Ishikawa (cell line): Measurements from ENCODE around the gene KNDC1.

ENCODE experiments used
- CEBPB ChIP-seq: IDR thresholded peaks from 2 replicates; pipeline ENCODE4 v1.6.1; 2012
- CREB1 ChIP-seq: IDR thresholded peaks from 2 replicates; pipeline ENCODE4 v1.6.1; 2012; ENCODE audit warnings: low read depth
- EGR1 ChIP-seq: IDR thresholded peaks from 2 replicates; pipeline ENCODE4 v1.6.1; 2012
- EP300 ChIP-seq: IDR thresholded peaks from 2 replicates; pipeline ENCODE4 v1.6.1; 2012; ENCODE audit warnings: borderline replicate concordance
- FOXM1 ChIP-seq: IDR thresholded peaks from 2 replicates; pipeline ENCODE4 v1.6.1; 2012; ENCODE audit warnings: low read depth, borderline replicate concordance
- NFIC ChIP-seq: IDR thresholded peaks from 2 replicates; pipeline ENCODE4 v1.6.1; 2012
- RAD21 ChIP-seq: IDR thresholded peaks from 2 replicates; pipeline ENCODE4 v1.6.1; 2012; ENCODE audit warnings: low read depth
- TAF1 ChIP-seq: IDR thresholded peaks from 2 replicates; pipeline ENCODE4 v1.6.1; 2012; ENCODE audit warnings: low read depth, mild to moderate bottlenecking
- TCF12 ChIP-seq: IDR thresholded peaks from 2 replicates; pipeline ENCODE4 v1.6.1; 2012; ENCODE audit warnings: low read depth
- TEAD4 ChIP-seq: IDR thresholded peaks from 2 replicates; pipeline ENCODE4 v1.6.1; 2012
- USF1 ChIP-seq: IDR thresholded peaks from 2 replicates; pipeline ENCODE4 v1.6.1; 2012
- YY1 ChIP-seq: IDR thresholded peaks from 2 replicates; pipeline ENCODE4 v1.6.1; 2012; ENCODE audit warnings: low read depth
- ZBTB7A ChIP-seq: IDR thresholded peaks from 2 replicates; pipeline ENCODE4 v1.6.1; 2012; ENCODE audit warnings: low read depth
- TF ChIP-seq, protein P1 (sequence below): IDR thresholded peaks from 2 replicates; pipeline ENCODE4 v1.6.1; 2012; ENCODE audit warnings: low read depth, mild to moderate bottlenecking
- TF ChIP-seq, protein P2 (sequence below): IDR thresholded peaks from 2 replicates; pipeline ENCODE4 v1.6.1; 2012

Gene KNDC1

DNA sequence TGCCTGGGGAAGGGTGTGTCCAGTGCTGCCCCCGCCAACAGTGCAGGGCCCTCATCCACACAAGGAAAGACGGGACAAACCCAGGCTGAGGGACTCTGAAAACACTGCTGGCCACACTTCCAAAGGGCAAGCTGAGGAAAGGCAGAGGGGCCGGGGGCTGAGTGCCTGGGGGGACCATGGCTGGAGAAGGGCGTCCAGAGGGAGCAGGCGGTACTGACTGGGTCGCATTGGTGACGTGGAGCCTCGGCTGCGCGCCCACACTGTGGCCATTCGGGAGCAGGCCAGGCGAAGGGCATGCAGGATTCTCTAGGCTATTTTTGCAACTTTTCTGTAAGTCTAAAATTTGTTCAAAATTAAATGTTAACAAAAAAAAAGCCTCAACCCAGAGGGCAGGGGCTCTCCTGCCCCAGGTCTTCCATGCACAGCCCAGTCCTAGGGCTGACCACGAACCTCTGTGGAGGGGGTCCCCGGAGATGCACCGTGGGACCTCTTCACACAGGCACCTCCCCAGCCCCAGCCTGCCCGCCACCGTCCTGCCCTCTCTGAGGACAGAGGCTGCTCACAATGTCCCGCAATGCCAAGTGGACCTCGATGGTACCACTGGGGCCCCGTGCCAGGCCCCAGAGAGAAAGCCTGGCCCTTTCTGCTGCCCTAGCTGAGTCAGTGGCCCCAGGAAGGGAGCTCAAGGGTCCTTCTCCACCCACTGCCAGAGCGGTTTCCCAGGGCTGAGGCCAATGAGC lies 106.2 kb downstream of the KNDC1 start:
- no peak for TF ChIP-seq NFIC
- TF ChIP-seq USF1: no peak
- no peak for TF ChIP-seq EGR1
- TF ChIP-seq CREB1: no peak
- no peak for TF ChIP-seq YY1
- no peak for TF ChIP-seq EP300
- TF ChIP-seq, protein P1, sequence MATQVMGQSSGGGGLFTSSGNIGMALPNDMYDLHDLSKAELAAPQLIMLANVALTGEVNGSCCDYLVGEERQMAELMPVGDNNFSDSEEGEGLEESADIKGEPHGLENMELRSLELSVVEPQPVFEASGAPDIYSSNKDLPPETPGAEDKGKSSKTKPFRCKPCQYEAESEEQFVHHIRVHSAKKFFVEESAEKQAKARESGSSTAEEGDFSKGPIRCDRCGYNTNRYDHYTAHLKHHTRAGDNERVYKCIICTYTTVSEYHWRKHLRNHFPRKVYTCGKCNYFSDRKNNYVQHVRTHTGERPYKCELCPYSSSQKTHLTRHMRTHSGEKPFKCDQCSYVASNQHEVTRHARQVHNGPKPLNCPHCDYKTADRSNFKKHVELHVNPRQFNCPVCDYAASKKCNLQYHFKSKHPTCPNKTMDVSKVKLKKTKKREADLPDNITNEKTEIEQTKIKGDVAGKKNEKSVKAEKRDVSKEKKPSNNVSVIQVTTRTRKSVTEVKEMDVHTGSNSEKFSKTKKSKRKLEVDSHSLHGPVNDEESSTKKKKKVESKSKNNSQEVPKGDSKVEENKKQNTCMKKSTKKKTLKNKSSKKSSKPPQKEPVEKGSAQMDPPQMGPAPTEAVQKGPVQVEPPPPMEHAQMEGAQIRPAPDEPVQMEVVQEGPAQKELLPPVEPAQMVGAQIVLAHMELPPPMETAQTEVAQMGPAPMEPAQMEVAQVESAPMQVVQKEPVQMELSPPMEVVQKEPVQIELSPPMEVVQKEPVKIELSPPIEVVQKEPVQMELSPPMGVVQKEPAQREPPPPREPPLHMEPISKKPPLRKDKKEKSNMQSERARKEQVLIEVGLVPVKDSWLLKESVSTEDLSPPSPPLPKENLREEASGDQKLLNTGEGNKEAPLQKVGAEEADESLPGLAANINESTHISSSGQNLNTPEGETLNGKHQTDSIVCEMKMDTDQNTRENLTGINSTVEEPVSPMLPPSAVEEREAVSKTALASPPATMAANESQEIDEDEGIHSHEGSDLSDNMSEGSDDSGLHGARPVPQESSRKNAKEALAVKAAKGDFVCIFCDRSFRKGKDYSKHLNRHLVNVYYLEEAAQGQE: no peak

- TF ChIP-seq USF1 (no peak), RAD21 (no peak), ZBTB7A (no peak), NFIC (no peak), CEBPB (no peak), CREB1 (no peak), EP300 (no peak), TCF12 (no peak), TEAD4 (no peak), YY1 (no peak), TAF1 (no peak), FOXM1 (no peak)
- TF ChIP-seq, protein P1: no peak
Observed at GRCh38 chr10:133267293-133267692, 107.3 kb downstream of the KNDC1 start.

GRCh38 chr10:133267829-133268228 lies 107.8 kb downstream of the KNDC1 start:
- TF ChIP-seq EP300 (no peak), EGR1 (no peak), CREB1 (no peak), CEBPB (no peak), TEAD4 (no peak), YY1 (no peak), TCF12 (no peak), FOXM1 (no peak), TAF1 (no peak), USF1 (no peak), RAD21 (no peak)

DNA sequence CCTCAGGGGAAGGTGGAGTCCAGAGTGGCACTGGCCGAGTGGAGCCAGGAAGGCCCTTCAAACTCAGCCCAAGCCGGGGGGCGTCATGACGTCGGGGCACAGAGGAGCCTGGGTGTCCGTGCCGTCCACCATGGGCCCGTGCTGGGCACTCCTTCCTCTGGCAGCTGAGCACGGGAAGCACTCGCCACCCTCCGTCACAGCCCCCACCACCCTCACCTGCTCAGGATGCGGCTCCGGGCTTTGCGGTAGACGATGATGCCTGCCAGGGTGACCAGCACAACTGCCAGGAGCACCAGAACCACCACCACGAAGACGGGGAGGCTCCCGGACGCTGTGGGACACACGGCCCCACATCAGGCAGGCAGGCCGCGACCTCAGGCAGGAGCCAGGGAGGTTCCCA lies 108.5 kb downstream of the KNDC1 start:
- TF ChIP-seq NFIC (no peak), FOXM1 (no peak), CEBPB (no peak), YY1 (no peak)
- TF ChIP-seq, protein P2, sequence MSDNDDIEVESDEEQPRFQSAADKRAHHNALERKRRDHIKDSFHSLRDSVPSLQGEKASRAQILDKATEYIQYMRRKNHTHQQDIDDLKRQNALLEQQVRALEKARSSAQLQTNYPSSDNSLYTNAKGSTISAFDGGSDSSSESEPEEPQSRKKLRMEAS: no peak

GRCh38 chr10:133269367-133269766 lies 109.3 kb downstream of the KNDC1 start:
- TF ChIP-seq TEAD4 (no peak), EP300 (no peak), YY1 (no peak), TAF1 (no peak), ZBTB7A (no peak), TCF12 (no peak), EGR1 (no peak), NFIC (no peak), CEBPB (no peak), RAD21 (no peak), FOXM1 (no peak), CREB1 (no peak), USF1 (no peak)
- TF ChIP-seq, protein P1: no peak
- TF ChIP-seq, protein P2: no peak
